ENCODE data around the gene USP49. TPM values are rescaled to one million over a fixed set of nuclear protein-coding genes. Genes with fewer than 3 reads are reported as not detected.

The USP49 gene
- total and polyA plus RNA-seq, 5 donors: 1.5 to 2.6 (median 2.0) TPM

GRCh38 chr6:41779788-41780550 lies 115.2 kb downstream of the USP49 start, which contains the start of gene FRS3:
Gene FRS3, minus strand, starts transcription at chr6:41779900. Its CDS starts 2,913 bp downstream, at chr6:41776987.
- peak; percentile 98 to 100 (median 99) for DNase-seq
- intact Hi-C loops (cut with DNase I): loop anchor here (2.0 to 10.0 kb wide), 6 partner anchors 145 to 415 kb away; partner anchors contain the start of genes BYSL (in 1 of the 4) and MED20 (in 1 of the 4)
- H3K27ac ChIP-seq (ENCODE audit: low read length): peak within 1 kb of the TSS; percentile 87
- ATAC-seq: peak; percentile 90 to 94
- no peaks in the 10 kb centered on the region for H3K9me3 ChIP-seq (ENCODE audit: control insufficient read depth, low read length)
- no peaks in the 10 kb centered on the region for H3K27me3 ChIP-seq (ENCODE audit: control insufficient read depth, insufficient read depth)
- peak within 1 kb of the TSS; percentile 80 for H3K4me3 ChIP-seq (ENCODE audit: low read length)
- H3K4me1 ChIP-seq (ENCODE audit: control insufficient read depth, insufficient read depth, low read length): no peaks in the 10 kb centered on the region
- under 1% methylated on average over 73 of the region's 73 CpGs for WGBS

- H3K4me1 ChIP-seq (ENCODE audit: control insufficient read depth, insufficient read depth, low read length): no peaks in the 10 kb centered on the region
- H3K27me3 ChIP-seq (ENCODE audit: control insufficient read depth, insufficient read depth): no peaks in the 10 kb centered on the region
- peak in 1 of 3 donors; percentile 60 for DNase-seq
- no peak for ATAC-seq
- WGBS: 2% methylated on average over 14 of the region's 16 CpGs
- H3K9me3 ChIP-seq (ENCODE audit: control insufficient read depth, low read length): no peaks in the 10 kb centered on the region
- intact Hi-C loops (cut with DNase I): loop anchor here in 2 of 4 donors (2.0 to 10.0 kb wide), 2 partner anchors 265 to 415 kb away; no protein-coding TSS in a partner anchor
- peak overlapping the region; percentile 80 for H3K4me3 ChIP-seq (ENCODE audit: low read length)
- no peak overlapping the region for H3K27ac ChIP-seq (ENCODE audit: low read length)
Observed at GRCh38 chr6:41779336-41779735, 115.8 kb downstream of the USP49 start.

DNA sequence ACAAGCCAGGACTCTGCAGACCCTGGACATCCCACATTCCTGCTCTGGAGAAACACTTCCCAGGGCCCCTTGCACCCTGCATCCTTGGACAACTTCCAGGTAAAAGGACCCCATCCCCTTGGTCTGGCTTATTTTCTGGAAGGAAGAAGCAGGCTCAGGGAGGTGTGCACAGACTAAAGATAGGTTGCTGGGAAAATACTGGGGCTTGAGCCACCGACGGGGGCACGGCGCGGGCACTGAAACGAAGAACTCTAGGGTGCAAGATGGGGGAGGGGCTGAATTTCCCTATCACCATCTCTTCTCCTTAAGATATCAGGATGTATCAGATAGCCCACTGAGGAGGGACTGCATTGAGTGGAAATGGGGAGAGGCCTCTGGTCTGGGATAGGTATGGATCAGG lies 116.3 kb downstream of the USP49 start:
- no peak overlapping the region for H3K27ac ChIP-seq (ENCODE audit: low read length)
- intact Hi-C loops (cut with DNase I): loop anchor here in 2 of 4 donors (2.0 to 10.0 kb wide), 2 partner anchors 266 to 414 kb away; no protein-coding TSS in a partner anchor

DNA sequence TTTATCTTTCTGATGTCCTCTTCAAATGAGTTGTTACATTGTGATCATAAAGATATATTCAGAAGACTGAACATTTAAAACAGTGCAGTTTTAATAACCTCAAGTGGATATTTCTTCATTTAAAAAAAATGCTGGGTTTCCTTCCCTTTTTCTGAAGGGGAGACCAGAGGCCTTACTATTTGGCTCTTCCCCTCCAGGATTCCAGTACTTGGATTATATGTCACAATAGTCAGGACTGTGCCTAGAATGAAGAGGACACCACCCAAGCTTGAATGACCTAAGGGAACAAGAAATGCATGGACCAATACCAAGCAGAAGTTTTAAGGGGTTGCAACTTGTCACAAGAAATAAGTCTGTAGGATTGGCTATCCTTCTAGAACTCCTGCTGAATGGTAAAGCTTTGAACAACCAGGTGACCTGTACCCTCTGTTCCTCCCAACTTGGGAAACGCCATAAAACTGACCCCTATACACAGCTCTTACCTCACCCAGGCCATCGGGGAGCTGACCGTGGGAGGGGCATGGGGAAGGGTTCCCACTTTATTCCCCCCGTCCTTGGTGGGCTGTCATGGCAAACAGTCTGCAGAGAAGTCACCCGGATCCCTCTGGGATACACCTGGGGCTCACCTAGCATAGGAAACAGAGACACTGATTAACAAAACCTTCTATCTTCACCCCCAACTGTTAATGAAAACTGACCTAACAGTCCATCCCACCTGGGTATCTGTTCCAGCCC lies 117.5 kb downstream of the USP49 start:
- H3K27ac ChIP-seq (ENCODE audit: low read length): no peak overlapping the region
- DNase-seq (no peak), ATAC-seq (no peak)
- no peaks in the 10 kb centered on the region for H3K27me3 ChIP-seq (ENCODE audit: control insufficient read depth, insufficient read depth)
- 86% methylated on average over 5 of the region's 5 CpGs for WGBS
- H3K4me3 ChIP-seq (ENCODE audit: low read length): no peak overlapping the region
- H3K4me1 ChIP-seq (ENCODE audit: control insufficient read depth, insufficient read depth, low read length): no peaks in the 10 kb centered on the region
- H3K9me3 ChIP-seq (ENCODE audit: control insufficient read depth, low read length): no peaks in the 10 kb centered on the region
- intact Hi-C loops (cut with DNase I): loop anchor here in 2 of 4 donors (2.0 to 10.0 kb wide), 2 partner anchors 267 to 413 kb away; no protein-coding TSS in a partner anchor

More for the DNA sequence above, 116.3 kb downstream of the USP49 start:
- ATAC-seq: no peak
- no peaks in the 10 kb centered on the region for H3K27me3 ChIP-seq (ENCODE audit: control insufficient read depth, insufficient read depth)
- no peak for DNase-seq
- H3K9me3 ChIP-seq (ENCODE audit: control insufficient read depth, low read length): no peaks in the 10 kb centered on the region
- 25% methylated on average over 6 of the region's 6 CpGs for WGBS
- H3K4me1 ChIP-seq (ENCODE audit: control insufficient read depth, insufficient read depth, low read length): no peaks in the 10 kb centered on the region
- peak overlapping the region; percentile 80 for H3K4me3 ChIP-seq (ENCODE audit: low read length)

DNA sequence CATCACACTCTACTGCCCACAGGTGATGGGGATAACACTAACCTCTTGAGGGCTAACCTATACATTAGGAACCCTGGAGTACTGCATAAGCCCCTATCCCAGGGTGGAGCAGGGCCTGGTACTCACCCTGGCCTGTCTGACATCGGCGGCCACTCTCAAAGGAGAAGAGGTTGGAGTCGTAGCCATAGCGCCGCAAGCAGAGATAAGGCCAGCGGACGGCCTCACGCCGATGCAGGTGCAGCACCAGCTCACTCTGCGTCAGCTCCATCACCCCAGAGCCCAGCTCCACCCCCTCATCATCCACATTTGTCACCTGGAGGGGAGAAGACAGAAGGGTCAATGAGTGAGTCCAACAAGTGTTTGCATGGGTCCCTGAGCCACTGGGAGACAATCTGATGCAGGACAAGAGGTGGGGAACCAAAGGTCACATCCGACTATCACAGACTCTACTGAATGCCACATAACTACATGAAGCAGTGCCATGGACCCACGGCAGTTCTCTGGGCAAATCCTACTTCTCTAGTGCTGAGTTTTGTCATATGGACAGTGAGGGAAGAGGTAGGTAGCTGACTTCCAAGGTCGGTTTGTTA lies 119.8 kb downstream of the USP49 start:
- intact Hi-C loops (cut with DNase I): loop anchor here in 1 of 4 donors (10.0 kb wide), 1 partner anchor 411 kb away; no protein-coding TSS in a partner anchor
- Histone ChIP-seq H3K9me3 (ENCODE audit: control insufficient read depth, low read length) (no peaks in the 10 kb centered on the region), H3K4me1 (ENCODE audit: control insufficient read depth, insufficient read depth, low read length) (no peaks in the 10 kb centered on the region), H3K4me3 (ENCODE audit: low read length) (no peak overlapping the region), H3K27ac (ENCODE audit: low read length) (no peak overlapping the region), H3K27me3 (ENCODE audit: control insufficient read depth, insufficient read depth) (no peaks in the 10 kb centered on the region)
- DNase-seq (no peak), ATAC-seq (no peak)
- 87% methylated on average over 13 of the region's 13 CpGs for WGBS

DNA sequence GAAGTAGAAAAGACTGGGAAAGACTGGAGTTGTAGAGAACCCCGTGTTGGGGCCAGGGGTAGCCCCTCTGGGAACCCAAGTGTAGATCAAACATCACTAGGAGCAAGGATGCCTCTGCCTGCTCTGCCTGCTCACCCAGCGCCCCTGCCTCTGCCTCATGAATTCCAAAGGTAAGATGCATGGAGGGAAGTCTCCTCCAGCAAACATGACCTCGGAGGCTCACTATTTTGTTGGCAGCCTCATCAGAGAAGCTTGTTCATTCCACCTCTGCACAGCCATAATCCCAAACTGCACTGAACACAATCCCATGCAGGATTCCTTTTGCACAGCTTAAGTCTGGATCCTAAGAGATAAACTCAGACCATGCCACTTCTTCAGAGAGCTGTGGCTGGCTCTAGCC lies 120.3 kb downstream of the USP49 start:
- H3K27ac ChIP-seq (ENCODE audit: low read length): no peak overlapping the region
- H3K4me3 ChIP-seq (ENCODE audit: low read length): no peak overlapping the region
- ATAC-seq (no peak), DNase-seq (no peak)
- intact Hi-C loops (cut with DNase I): loop anchor here in 1 of 4 donors (10.0 kb wide), 1 partner anchor 410 kb away; no protein-coding TSS in a partner anchor
- H3K4me1 ChIP-seq (ENCODE audit: control insufficient read depth, insufficient read depth, low read length): no peaks in the 10 kb centered on the region
- no peaks in the 10 kb centered on the region for H3K27me3 ChIP-seq (ENCODE audit: control insufficient read depth, insufficient read depth)
- 89% methylated on average over 3 of the region's 3 CpGs for WGBS
- H3K9me3 ChIP-seq (ENCODE audit: control insufficient read depth, low read length): no peaks in the 10 kb centered on the region

DNA sequence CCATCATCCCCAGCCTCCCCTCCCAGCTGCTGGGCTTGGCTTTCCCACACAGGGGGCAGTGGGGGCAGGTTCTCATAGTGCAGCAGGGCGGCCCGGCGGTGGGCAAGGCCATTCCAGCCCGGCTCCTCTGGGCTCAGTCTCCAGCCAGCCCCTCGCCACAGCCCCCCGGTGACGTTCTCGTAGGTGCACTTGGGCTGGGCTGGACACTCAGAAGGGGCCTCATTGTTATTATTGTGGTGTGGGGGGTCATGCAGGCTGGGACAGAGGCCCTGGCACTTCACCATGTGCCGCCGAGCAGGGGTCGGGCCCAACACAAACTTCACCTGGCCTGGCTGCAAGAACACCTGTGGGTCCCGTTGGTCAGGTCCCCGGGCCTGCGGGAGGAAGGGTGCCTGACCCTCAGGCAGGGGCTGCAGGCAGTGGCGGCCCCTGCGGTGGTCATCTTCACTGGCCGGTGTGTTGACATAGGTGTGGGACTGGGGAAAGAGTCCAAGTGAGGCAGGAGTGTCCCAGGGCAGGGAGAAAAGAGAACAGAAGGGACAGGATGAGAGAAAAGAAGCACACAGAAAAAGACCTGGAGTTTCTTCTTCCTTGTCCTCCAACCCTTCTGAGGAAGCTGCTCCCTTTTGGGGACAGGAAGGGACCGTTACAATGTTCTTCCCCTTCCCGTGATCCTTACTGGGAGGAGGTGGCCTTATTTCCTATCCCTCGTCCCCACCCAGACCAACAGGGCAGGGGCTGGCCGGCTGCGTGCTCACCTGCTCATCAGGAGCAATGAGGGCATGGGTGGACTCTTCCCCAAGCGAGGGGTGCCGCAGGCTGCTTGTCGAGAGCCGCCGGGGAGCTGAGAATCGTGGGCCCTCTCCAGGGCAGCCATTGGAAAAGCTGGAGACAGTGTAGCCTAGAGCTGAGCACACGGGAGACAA lies 123.9 kb downstream of the USP49 start:
- intact Hi-C loops (cut with DNase I): loop anchor here in 1 of 4 donors (10.0 kb wide), 1 partner anchor 407 kb away; no protein-coding TSS in a partner anchor
- H3K9me3 ChIP-seq (ENCODE audit: control insufficient read depth, low read length): no peaks in the 10 kb centered on the region
- ATAC-seq (no peak), DNase-seq (peak in 1 of 3 donors; percentile 42)
- 89% methylated on average over 29 of the region's 29 CpGs for WGBS
- no peaks in the 10 kb centered on the region for H3K4me1 ChIP-seq (ENCODE audit: control insufficient read depth, insufficient read depth, low read length)
- no peak overlapping the region for H3K27ac ChIP-seq (ENCODE audit: low read length)
- H3K27me3 ChIP-seq (ENCODE audit: control insufficient read depth, insufficient read depth): no peaks in the 10 kb centered on the region
- no peak overlapping the region for H3K4me3 ChIP-seq (ENCODE audit: low read length)

GRCh38 chr6:41770381-41771057 lies 124.7 kb downstream of the USP49 start:
- Histone ChIP-seq H3K27me3 (ENCODE audit: control insufficient read depth, insufficient read depth) (no peaks in the 10 kb centered on the region), H3K4me1 (ENCODE audit: control insufficient read depth, insufficient read depth, low read length) (no peaks in the 10 kb centered on the region), H3K4me3 (ENCODE audit: low read length) (no peak overlapping the region), H3K27ac (ENCODE audit: low read length) (no peak overlapping the region), H3K9me3 (ENCODE audit: control insufficient read depth, low read length) (no peaks in the 10 kb centered on the region)
- intact Hi-C loops (cut with DNase I): loop anchor here in 1 of 4 donors (10.0 kb wide), 1 partner anchor 406 kb away; no protein-coding TSS in a partner anchor
- ATAC-seq (no peak), DNase-seq (no peak)
- WGBS: 92% methylated on average over 30 of the region's 30 CpGs

DNA sequence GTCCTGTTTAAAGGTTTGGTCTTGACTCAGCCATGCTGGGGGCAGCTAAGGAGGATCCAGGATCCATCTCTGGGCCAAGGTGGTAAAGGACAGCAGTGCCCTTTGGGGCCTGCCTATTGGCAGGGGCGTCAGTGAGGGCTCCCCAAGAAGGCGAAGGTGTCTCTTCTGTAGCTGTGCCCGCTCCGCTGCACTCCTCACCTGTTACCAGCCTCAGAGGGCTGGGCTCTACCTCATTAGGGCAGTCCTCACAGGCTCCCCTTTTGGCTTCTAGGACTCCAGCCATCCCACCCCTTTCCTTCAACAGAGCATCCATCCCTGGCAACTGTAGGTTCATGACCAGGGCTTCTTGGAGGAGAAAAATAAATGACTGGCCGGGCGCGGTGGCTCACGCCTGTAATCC lies 125.8 kb downstream of the USP49 start:
- Histone ChIP-seq H3K4me1 (ENCODE audit: control insufficient read depth, insufficient read depth, low read length) (no peaks in the 10 kb centered on the region), H3K9me3 (ENCODE audit: control insufficient read depth, low read length) (no peaks in the 10 kb centered on the region), H3K27ac (ENCODE audit: low read length) (no peak overlapping the region), H3K4me3 (ENCODE audit: low read length) (no peak overlapping the region), H3K27me3 (ENCODE audit: control insufficient read depth, insufficient read depth) (no peaks in the 10 kb centered on the region)
- peak in 1 of 3 donors; percentile 30 for DNase-seq
- intact Hi-C loops (cut with DNase I): no loop called here
- WGBS: 99% methylated on average over 8 of the region's 8 CpGs
- ATAC-seq: no peak
